HG03064 (cell line): ENCODE data around the gene RAB13.

Experiments used
- ATAC-seq: cut with Tn5 transposase; IDR thresholded peaks from one replicate; pipeline ENCODE4 v1.9.1; 2021; ENCODE audit warnings: low read depth; ENCODE audit not compliant: unreplicated experiment

The RAB13 gene

GRCh38 chr1:153937331-153937730, 48.8 kb downstream of the RAB13 start:
- no peak for ATAC-seq

GRCh38 chr1:153936011-153936802, 49.9 kb downstream of the RAB13 start:
- no peak for ATAC-seq

- no peak for ATAC-seq
Measured at GRCh38 chr1:153934746-153935145, 51.4 kb downstream of the RAB13 start.

DNA sequence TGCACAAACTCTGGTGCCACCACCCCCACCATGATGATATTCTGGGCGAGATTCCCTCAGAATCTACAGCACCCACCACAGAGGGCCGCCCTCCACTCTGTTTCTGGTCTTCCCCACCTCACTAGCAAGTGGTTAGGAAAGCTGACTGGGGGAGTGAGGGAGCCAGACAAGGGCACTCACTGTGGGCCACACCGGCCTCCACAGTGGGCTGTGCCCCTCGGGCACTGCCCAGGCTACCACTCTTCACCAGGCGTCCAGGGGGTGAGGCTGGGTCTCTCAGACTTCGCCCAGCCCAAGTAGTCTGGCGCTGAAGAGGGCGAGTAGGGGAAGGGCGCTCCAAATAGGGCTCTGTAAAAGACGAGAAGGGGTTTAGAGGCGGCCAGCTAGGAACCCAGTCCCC, 52.2 kb downstream of the RAB13 start:
- ATAC-seq: no peak

- no peak for ATAC-seq
Measured at GRCh38 chr1:153933430-153933829, 52.7 kb downstream of the RAB13 start.

GRCh38 chr1:153932156-153933131, 53.7 kb downstream of the RAB13 start:
- ATAC-seq: no peak
